ENCODE data around the gene S100A4. TPM values are rescaled to one million over a fixed set of nuclear protein-coding genes. Genes with fewer than 3 reads are reported as not detected.

Gene S100A4
- total RNA-seq, 1 experiment from 2014 or later, result 9.5 TPM

- no peaks in the 10 kb centered on the region for H3K36me3 ChIP-seq
- no peak within 1 kb of the TSS for H3K4me3 ChIP-seq
- H3K9me3 ChIP-seq (replicated peaks), result no peaks in the 10 kb centered on the region
- peak; percentile 84 to 94 for DNase-seq (ENCODE audit: low read depth in 1 of 2, low spot score in 2 of 2)
- peaks cover 62% of the 10 kb centered on the region for H3K4me1 ChIP-seq (replicated peaks)
- H3K27ac ChIP-seq, result peak within 1 kb of the TSS; percentile 75
- no peaks in the 10 kb centered on the region for H3K27me3 ChIP-seq (replicated peaks)
These were observed 3.4 kb upstream of the S100A4 start, which contains the start of gene S100A3 for GRCh38 chr1:153548722-153549688. Gene S100A3 (minus strand): TSS chr1:153549258. CDS start chr1:153548485, 773 bp downstream.

DNA sequence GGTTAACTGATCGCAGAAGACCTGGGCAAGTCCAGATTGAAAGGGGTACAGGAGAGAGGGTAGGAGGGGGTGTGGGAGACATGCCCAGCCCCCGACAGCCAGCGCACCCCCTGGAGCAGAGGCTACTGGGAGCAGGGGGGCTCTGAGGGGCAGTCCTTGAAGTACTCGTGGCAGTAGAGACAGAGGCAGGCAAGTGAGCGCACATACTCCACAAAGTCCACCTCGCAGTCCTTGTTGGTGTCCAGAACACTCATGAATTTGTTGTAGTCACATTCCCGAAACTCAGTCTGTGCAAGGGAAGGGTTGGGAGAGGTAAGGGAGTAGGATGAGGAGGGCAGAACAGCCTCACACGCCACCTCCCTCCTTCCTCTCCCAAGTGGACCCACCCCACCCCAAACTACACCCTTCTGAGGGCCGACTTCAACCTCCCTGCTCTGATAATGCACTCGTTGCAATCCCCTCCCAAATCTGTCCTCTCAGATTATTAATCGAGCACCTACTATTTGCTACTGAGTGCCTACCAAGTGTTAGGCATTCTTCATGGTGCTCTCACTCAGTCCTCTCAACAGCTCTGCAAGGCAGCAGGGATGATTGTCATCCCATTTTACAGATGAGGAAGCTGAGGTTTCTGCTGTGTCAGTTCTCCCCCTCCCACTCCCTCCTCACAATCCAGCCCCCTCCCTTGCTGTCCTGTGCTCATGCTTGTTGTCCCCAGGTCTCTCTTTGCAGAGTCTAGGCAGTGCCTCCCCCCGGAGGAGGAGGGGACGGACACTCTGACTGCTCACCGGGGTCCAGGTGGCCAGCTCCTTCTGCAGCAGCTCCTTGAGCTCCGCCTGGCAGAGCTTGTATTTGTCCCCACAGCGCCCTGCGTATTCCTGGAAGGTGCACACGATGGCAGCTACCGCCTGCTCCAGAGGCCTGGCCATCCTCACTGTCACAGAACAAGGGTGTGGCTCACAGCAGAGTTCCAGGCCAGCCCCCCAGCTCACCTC lies 2.2 kb upstream of the S100A4 start:
- Histone ChIP-seq H3K36me3 (no peaks in the 10 kb centered on the region), H3K27me3 (replicated peaks) (no peaks in the 10 kb centered on the region), H3K27ac (no peak overlapping the region; the same call in 1 of the 2 replicates), H3K4me1 (replicated peaks) (peaks cover 62% of the 10 kb centered on the region), H3K9me3 (replicated peaks) (no peaks in the 10 kb centered on the region), H3K4me3 (no peak overlapping the region)
- DNase-seq (ENCODE audit: low read depth in 1 of 2, low spot score in 2 of 2), result no peak

DNA sequence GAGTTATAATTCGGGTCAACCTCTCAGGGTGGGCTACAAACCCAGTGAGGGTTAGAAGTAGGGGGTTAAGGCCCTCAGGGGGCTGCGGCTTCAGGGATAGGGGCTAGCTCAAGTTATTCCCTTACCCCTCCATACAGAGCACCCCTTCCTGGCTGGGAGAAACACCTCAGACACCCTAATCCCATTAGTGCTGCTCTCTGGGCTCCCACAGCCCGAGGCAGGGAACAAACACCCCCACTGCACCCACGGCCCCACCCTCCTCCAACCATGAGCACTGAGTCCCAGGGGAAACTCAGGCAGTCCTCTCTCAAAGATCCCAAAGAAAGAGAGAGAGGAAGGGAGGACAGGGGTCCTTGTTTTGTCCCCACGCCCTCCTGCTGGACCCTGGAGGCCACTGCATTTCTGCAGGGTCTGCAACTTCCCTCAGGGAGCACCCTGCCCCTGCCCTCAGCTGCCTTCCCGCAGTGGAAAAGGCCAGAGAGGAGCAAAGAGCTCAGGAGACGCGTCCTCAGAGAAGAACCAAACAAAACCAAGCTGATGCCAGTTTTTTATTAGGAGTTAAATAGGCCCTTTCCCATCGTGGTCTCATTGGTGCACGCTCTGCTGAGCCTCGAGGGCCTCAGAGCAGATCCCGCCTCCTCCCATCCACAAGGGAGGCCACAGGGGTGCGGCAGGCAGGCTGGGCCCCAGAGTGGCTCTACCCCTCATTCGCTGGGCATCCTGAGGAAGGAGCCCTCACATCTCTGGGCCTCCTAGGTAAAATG lies 1.4 kb upstream of the S100A4 start:
- Histone ChIP-seq H3K36me3 (no peaks in the 10 kb centered on the region), H3K27ac (no peak overlapping the region), H3K9me3 (replicated peaks) (no peaks in the 10 kb centered on the region), H3K4me3 (no peak overlapping the region), H3K4me1 (replicated peaks) (peaks cover 55% of the 10 kb centered on the region), H3K27me3 (replicated peaks) (no peaks in the 10 kb centered on the region)
- no peak for DNase-seq (ENCODE audit: low read depth in 1 of 2, low spot score in 2 of 2)

GRCh38 chr1:153546371-153546770 lies 765 bp upstream of the S100A4 start:
- Histone ChIP-seq H3K4me1 (replicated peaks) (peaks cover 51% of the 10 kb centered on the region), H3K27me3 (replicated peaks) (no peaks in the 10 kb centered on the region), H3K4me3 (no peak overlapping the region), H3K9me3 (replicated peaks) (no peaks in the 10 kb centered on the region), H3K27ac (no peak overlapping the region), H3K36me3 (no peaks in the 10 kb centered on the region)
- DNase-seq (ENCODE audit: low read depth in 1 of 2, low spot score in 2 of 2), result no peak

- no peak overlapping the region for H3K27ac ChIP-seq
- H3K36me3 ChIP-seq, result no peaks in the 10 kb centered on the region
- no peaks in the 10 kb centered on the region for H3K9me3 ChIP-seq (replicated peaks)
- no peaks in the 10 kb centered on the region for H3K27me3 ChIP-seq (replicated peaks)
- no peak overlapping the region for H3K4me3 ChIP-seq
- H3K4me1 ChIP-seq (replicated peaks), result peaks cover 52% of the 10 kb centered on the region
- no peak for DNase-seq (ENCODE audit: low read depth in 1 of 2, low spot score in 2 of 2)
These were observed 1.0 kb downstream of the S100A4 start for GRCh38 chr1:153544453-153545066.

DNA sequence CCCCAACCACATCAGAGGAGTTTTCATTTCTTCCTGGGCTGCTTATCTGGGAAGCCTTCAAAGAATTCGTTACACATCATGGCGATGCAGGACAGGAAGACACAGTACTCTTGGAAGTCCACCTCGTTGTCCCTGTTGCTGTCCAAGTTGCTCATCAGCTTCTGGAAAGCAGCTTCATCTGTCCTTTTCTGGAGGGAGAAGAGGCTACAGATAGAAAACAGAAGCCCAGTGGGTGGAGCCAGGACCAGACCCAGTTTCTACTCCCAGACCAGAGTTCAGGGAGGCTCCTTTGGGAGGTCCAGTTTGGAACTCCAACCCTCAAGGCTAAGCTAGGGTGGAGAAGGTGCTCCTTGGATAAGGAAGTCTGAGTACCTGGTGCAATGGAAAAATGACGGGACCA lies 1.9 kb downstream of the S100A4 start:
- H3K27ac ChIP-seq, result no peak overlapping the region
- H3K9me3 ChIP-seq (replicated peaks), result no peaks in the 10 kb centered on the region
- peaks cover 44% of the 10 kb centered on the region for H3K4me1 ChIP-seq (replicated peaks)
- H3K4me3 ChIP-seq, result no peak overlapping the region
- H3K36me3 ChIP-seq, result no peaks in the 10 kb centered on the region
- DNase-seq (ENCODE audit: low read depth in 1 of 2, low spot score in 2 of 2), result no peak
- no peaks in the 10 kb centered on the region for H3K27me3 ChIP-seq (replicated peaks)

DNA sequence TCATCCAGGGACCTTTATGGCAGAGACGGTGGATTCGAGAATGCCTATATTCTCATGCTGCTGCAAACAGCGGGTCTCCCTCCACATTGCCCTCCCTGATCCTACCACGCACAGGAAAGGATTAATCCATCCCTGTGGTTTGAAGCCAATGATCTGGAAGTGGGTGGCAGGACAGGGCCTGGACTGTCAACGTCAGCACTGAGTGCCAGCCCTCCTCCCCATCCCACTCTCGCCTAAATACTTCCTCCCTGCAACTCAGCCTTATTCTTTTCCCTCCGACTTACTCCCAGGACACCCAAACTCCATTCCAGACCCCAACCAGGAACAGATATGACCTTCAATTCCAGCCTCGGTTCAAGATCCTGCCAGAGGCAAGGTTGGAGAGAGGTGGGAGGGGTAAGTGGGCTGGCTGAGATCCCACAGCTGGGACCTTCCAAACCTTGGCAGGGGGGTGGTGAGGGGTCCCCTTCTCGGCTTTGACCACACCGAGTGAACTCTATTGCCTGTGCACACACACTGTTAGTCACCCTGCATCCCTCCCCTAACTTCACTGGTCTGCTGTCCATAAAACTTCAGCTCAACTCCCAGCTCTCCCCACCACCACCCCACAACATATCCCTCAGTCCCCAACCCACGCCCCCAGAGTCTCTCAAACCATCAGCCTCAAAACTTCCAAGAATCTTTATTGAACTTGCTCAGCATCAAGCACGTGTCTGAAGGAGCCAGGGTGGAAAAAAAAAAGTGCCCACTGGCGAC lies 2.5 kb downstream of the S100A4 start:
- Histone ChIP-seq H3K36me3 (no peaks in the 10 kb centered on the region), H3K9me3 (replicated peaks) (no peaks in the 10 kb centered on the region), H3K27me3 (replicated peaks) (no peaks in the 10 kb centered on the region), H3K4me3 (no peak overlapping the region), H3K4me1 (replicated peaks) (peaks cover 38% of the 10 kb centered on the region), H3K27ac (no peak overlapping the region)
- no peak for DNase-seq (ENCODE audit: low read depth in 1 of 2, low spot score in 2 of 2)

- Histone ChIP-seq H3K36me3 (no peaks in the 10 kb centered on the region), H3K27me3 (replicated peaks) (no peaks in the 10 kb centered on the region), H3K9me3 (replicated peaks) (no peaks in the 10 kb centered on the region), H3K4me1 (replicated peaks) (peaks cover 31% of the 10 kb centered on the region), H3K4me3 (no peak overlapping the region), H3K27ac (no peak overlapping the region)
- DNase-seq (ENCODE audit: low read depth in 1 of 2, low spot score in 2 of 2), result no peak
These were observed 3.7 kb downstream of the S100A4 start for GRCh38 chr1:153541641-153542590.

- Histone ChIP-seq H3K4me3 (no peak within 1 kb of the TSS), H3K27ac (no peak within 1 kb of the TSS), H3K4me1 (replicated peaks) (peaks cover 36% of the 10 kb centered on the region), H3K36me3 (peaks cover under 1% of the 10 kb centered on the region), H3K9me3 (replicated peaks) (no peaks in the 10 kb centered on the region), H3K27me3 (replicated peaks) (no peaks in the 10 kb centered on the region)
- DNase-seq (ENCODE audit: low read depth in 1 of 2, low spot score in 2 of 2), result no peak
These were observed 4.9 kb downstream of the S100A4 start, which contains the start of gene S100A5 for GRCh38 chr1:153540394-153541361. Gene S100A5 (minus strand): TSS chr1:153540934. CDS start chr1:153540191, 743 bp downstream.

DNA sequence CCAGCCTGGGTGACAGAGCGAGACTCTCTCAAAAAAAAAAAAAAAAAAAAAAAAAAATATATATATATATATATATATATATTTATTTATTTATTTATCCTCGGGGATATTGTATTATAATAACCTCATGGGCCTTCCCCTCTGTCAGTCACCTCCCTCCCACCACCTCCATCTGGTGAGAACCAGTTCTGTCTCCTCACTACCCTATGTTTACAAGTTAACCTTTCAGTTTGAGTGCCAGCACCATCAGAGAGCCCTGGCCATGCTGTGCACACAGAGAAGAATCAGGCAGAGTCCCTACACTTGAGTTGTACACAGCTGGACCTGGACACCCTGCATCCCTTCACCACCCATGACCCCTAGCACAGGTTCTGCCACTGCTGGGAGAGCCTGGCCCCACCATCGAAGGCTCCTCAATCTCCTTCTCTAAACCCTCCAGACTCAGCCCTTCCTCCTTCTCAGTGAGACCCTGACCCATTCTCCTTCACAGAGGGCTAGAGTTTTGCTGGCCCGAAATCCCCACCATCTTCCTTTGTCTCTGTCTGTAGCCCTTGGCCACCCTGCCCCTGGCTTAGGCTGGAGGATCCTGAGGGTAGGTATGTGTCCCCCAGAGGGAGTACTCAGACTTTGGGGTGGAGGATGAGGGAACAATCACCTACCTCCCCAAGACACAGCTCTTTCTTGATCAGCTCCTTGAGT lies 6.1 kb downstream of the S100A4 start:
- peaks cover 32% of the 10 kb centered on the region for H3K4me1 ChIP-seq (replicated peaks)
- DNase-seq (ENCODE audit: low read depth in 1 of 2, low spot score in 2 of 2), result no peak
- peaks cover 12% of the 10 kb centered on the region for H3K36me3 ChIP-seq
- H3K27ac ChIP-seq, result no peak overlapping the region
- no peak overlapping the region for H3K4me3 ChIP-seq
- no peaks in the 10 kb centered on the region for H3K9me3 ChIP-seq (replicated peaks)
- H3K27me3 ChIP-seq (replicated peaks), result no peaks in the 10 kb centered on the region

All from SJSA1 (cell line).